Trophoblast cell (in vitro differentiated cells and primary cell): ENCODE data around the gene QSOX1.

Experiments used
- DNase-seq, 2 donors: peaks; one replicate each; pipeline ENCODE4 v3.0.0-alpha.2; 2016
- H2AFZ ChIP-seq: 2 replicates; pipeline ENCODE4 v1.6.1; 2013; ENCODE audit warnings: low read length, moderate library complexity, mild to moderate bottlenecking; ENCODE audit not compliant: insufficient read depth, poor library complexity
- H2AK5ac ChIP-seq: 2 replicates; pipeline ENCODE4 v1.6.1; 2013; ENCODE audit warnings: mild to moderate bottlenecking, low read length
- H2BK120ac ChIP-seq: 2 replicates; pipeline ENCODE4 v1.6.1; 2013; ENCODE audit warnings: low read length, mild to moderate bottlenecking, moderate library complexity; ENCODE audit not compliant: insufficient read depth, poor library complexity
- H2BK12ac ChIP-seq: 2 replicates; pipeline ENCODE4 v1.6.1; 2013; ENCODE audit warnings: mild to moderate bottlenecking, low read length, moderate library complexity
- H2BK5ac ChIP-seq: 2 replicates; pipeline ENCODE4 v1.6.1; 2013; ENCODE audit warnings: low read length, low read depth, moderate library complexity, mild to moderate bottlenecking; ENCODE audit not compliant: poor library complexity
- H3K14ac ChIP-seq: 2 replicates; pipeline ENCODE4 v1.6.1; 2013; ENCODE audit warnings: mild to moderate bottlenecking, low read length
- H3K18ac ChIP-seq: 2 replicates; pipeline ENCODE4 v1.6.1; 2013; ENCODE audit warnings: mild to moderate bottlenecking, low read length
- H3K23ac ChIP-seq: 2 replicates; pipeline ENCODE4 v1.6.1; 2013; ENCODE audit warnings: low read length
- H3K27ac ChIP-seq: 2 replicates; pipeline ENCODE4 v1.5.1; 2013; ENCODE audit warnings: low read depth, mild to moderate bottlenecking, inconsistent platforms, low read length, moderate library complexity
- H3K27me3 ChIP-seq: 2 replicates; pipeline ENCODE4 v1.6.1; 2013; ENCODE audit warnings: inconsistent platforms, mild to moderate bottlenecking, low read length, moderate library complexity; ENCODE audit not compliant: insufficient read depth
- H3K36me3 ChIP-seq, 2 experiments: 1 replicate in 1 of 2; 2 replicates in 1 of 2; pipeline ENCODE4 v1.6.1; 2013; ENCODE audit warnings: low read length in 2 of 2, mild to moderate bottlenecking in 2 of 2, moderate library complexity in 1 of 2; ENCODE audit not compliant: insufficient read depth in 2 of 2, control insufficient read depth in 1 of 2
- H3K4ac ChIP-seq: 2 replicates; pipeline ENCODE4 v1.6.1; 2013; ENCODE audit warnings: low read depth, mild to moderate bottlenecking, low read length, moderate library complexity
- H3K4me1 ChIP-seq, 2 experiments: 1 replicate in 1 of 2; 2 replicates in 1 of 2; pipeline ENCODE4 v1.6.1; 2013; ENCODE audit warnings: low read length in 2 of 2, mild to moderate bottlenecking in 2 of 2, moderate library complexity in 1 of 2; ENCODE audit not compliant: insufficient read depth in 2 of 2, control insufficient read depth in 1 of 2
- H3K4me2 ChIP-seq: 2 replicates; pipeline ENCODE4 v1.6.1; 2013; ENCODE audit warnings: inconsistent platforms, mild to moderate bottlenecking, low read length, moderate library complexity
- H3K4me3 ChIP-seq: 2 replicates; pipeline ENCODE4 v1.5.1; 2013; ENCODE audit warnings: mild to moderate bottlenecking, low read depth, low read length, inconsistent platforms
- H3K79me1 ChIP-seq: one replicate; pipeline ENCODE4 v1.6.1; 2013; ENCODE audit warnings: low read length
- H3K79me2 ChIP-seq: 2 replicates; pipeline ENCODE4 v1.6.1; 2013; ENCODE audit warnings: low read length, mild to moderate bottlenecking; ENCODE audit not compliant: control insufficient read depth, insufficient read depth, poor library complexity
- H3K9ac ChIP-seq: 2 replicates; pipeline ENCODE4 v1.6.1; 2013; ENCODE audit warnings: mild to moderate bottlenecking, low read length
- H3K9me3 ChIP-seq: 2 replicates; pipeline ENCODE4 v1.6.1; 2013; ENCODE audit warnings: low read depth, mild to moderate bottlenecking, control low read depth, inconsistent platforms, low read length; ENCODE audit not compliant: insufficient read depth
- H4K12ac ChIP-seq: 2 replicates; pipeline ENCODE4 v1.6.1; 2013; ENCODE audit warnings: low read depth, mild to moderate bottlenecking, low read length, moderate library complexity
- H4K8ac ChIP-seq: 2 replicates; pipeline ENCODE4 v1.6.1; 2013; ENCODE audit warnings: low read depth, mild to moderate bottlenecking, low read length, moderate library complexity
- H4K91ac ChIP-seq: one replicate; pipeline ENCODE4 v1.6.1; 2013; ENCODE audit warnings: low read depth, mild to moderate bottlenecking, low read length, moderate library complexity
- WGBS: extraction: QIAGEN DNeasy Blood & Tissue Kit; methylation state at CpG from one replicate; pipeline ENCODE4 v1.1.7; 2013; ENCODE audit warnings: missing lambda C conversion rate; ENCODE audit not compliant: insufficient read length, insufficient coverage; ENCODE audit errors: extremely low coverage; 5-methylcytosine and 5-hydroxymethylcytosine counted together

Gene QSOX1

GRCh38 chr1:180185281-180185680 is 30.6 kb downstream of the QSOX1 start:
- H4K91ac ChIP-seq, result no peak overlapping the region
- no CpG with 5 or more reads among the region's 5 CpGs for WGBS
- H3K27me3 ChIP-seq, result no peaks in the 10 kb centered on the region
- H3K36me3 ChIP-seq, result peaks cover 30 to 34% of the 10 kb centered on the region in 2 experiments
- no peaks in the 10 kb centered on the region for H3K9me3 ChIP-seq
- no peaks in the 10 kb centered on the region for H3K79me2 ChIP-seq
- peaks cover 0 to 5% of the 10 kb centered on the region in 2 experiments for H3K4me1 ChIP-seq
- H3K27ac ChIP-seq, result no peak overlapping the region
- no peak overlapping the region for H2AK5ac ChIP-seq
- no peak overlapping the region for H3K4me3 ChIP-seq
- no peak overlapping the region for H2BK12ac ChIP-seq
- H4K8ac ChIP-seq, result no peak overlapping the region
- H3K23ac ChIP-seq, result no peak overlapping the region
- no peak overlapping the region for H2BK5ac ChIP-seq
- DNase-seq, result no peak
- no peak overlapping the region for H3K14ac ChIP-seq
- no peak overlapping the region for H2BK120ac ChIP-seq
- H3K18ac ChIP-seq, result no peak overlapping the region
- no peak overlapping the region for H3K4me2 ChIP-seq
- H3K9ac ChIP-seq, result no peak overlapping the region
- H3K4ac ChIP-seq, result no peak overlapping the region
- no peak overlapping the region for H4K12ac ChIP-seq
- no peak overlapping the region for H2AFZ ChIP-seq
- H3K79me1 ChIP-seq, result no peaks in the 10 kb centered on the region

- Histone ChIP-seq H3K23ac (no peak overlapping the region), H3K9me3 (no peaks in the 10 kb centered on the region), H3K4me3 (no peak overlapping the region), H3K79me1 (no peaks in the 10 kb centered on the region), H3K79me2 (no peaks in the 10 kb centered on the region), H3K4me2 (no peak overlapping the region), H4K8ac (no peak overlapping the region), H2AK5ac (no peak overlapping the region), H4K91ac (no peak overlapping the region), H2BK5ac (no peak overlapping the region), H3K27me3 (no peaks in the 10 kb centered on the region), H4K12ac (no peak overlapping the region), H2AFZ (no peak overlapping the region), H3K4me1 (peaks cover 0 to 5% of the 10 kb centered on the region in 2 experiments), H3K14ac (no peak overlapping the region), H3K36me3 (peaks cover 33 to 37% of the 10 kb centered on the region in 2 experiments), H3K9ac (no peak overlapping the region), H3K27ac (no peak overlapping the region), H2BK12ac (no peak overlapping the region), H2BK120ac (no peak overlapping the region), H3K18ac (no peak overlapping the region), H3K4ac (no peak overlapping the region)
- no peak for DNase-seq
- no CpG with 5 or more reads among the region's 9 CpGs for WGBS
These were observed 31.4 kb downstream of the QSOX1 start for GRCh38 chr1:180185971-180186645.

- Histone ChIP-seq H4K12ac (no peak overlapping the region), H4K91ac (no peak overlapping the region), H3K9ac (no peak overlapping the region), H3K14ac (no peak overlapping the region), H3K23ac (no peak overlapping the region), H2BK120ac (no peak overlapping the region), H3K27ac (no peak overlapping the region), H3K79me1 (no peaks in the 10 kb centered on the region), H3K4me3 (no peak overlapping the region), H2AK5ac (no peak overlapping the region), H3K27me3 (no peaks in the 10 kb centered on the region), H3K4me1 (peaks cover 0 to 5% of the 10 kb centered on the region in 2 experiments), H3K18ac (no peak overlapping the region), H2BK12ac (no peak overlapping the region), H3K4me2 (no peak overlapping the region), H3K9me3 (no peaks in the 10 kb centered on the region), H3K36me3 (peaks cover 38 to 40% of the 10 kb centered on the region in 2 experiments), H4K8ac (no peak overlapping the region), H2AFZ (no peak overlapping the region), H3K79me2 (no peaks in the 10 kb centered on the region), H3K4ac (no peak overlapping the region), H2BK5ac (no peak overlapping the region)
- no CpG with 5 or more reads among the region's 8 CpGs for whole genome bisulfite sequencing
- DNase-seq, result no peak
These were observed 32.2 kb downstream of the QSOX1 start for GRCh38 chr1:180186831-180187230.

GRCh38 chr1:180187626-180188025 is 33.0 kb downstream of the QSOX1 start:
- H3K27ac ChIP-seq, result no peak overlapping the region
- H3K27me3 ChIP-seq, result no peaks in the 10 kb centered on the region
- H3K4me2 ChIP-seq, result no peak overlapping the region
- no peak overlapping the region for H3K18ac ChIP-seq
- H2BK5ac ChIP-seq, result no peak overlapping the region
- no peak overlapping the region for H4K8ac ChIP-seq
- H3K4me1 ChIP-seq, result peaks cover 0 to 5% of the 10 kb centered on the region in 2 experiments
- no peak overlapping the region for H2BK12ac ChIP-seq
- H2AK5ac ChIP-seq, result no peak overlapping the region
- H3K9me3 ChIP-seq, result no peaks in the 10 kb centered on the region
- no peak overlapping the region for H3K4me3 ChIP-seq
- no peak overlapping the region for H4K91ac ChIP-seq
- H2AFZ ChIP-seq, result no peak overlapping the region
- WGBS, result no CpG with 5 or more reads among the region's 5 CpGs
- H4K12ac ChIP-seq, result no peak overlapping the region
- H2BK120ac ChIP-seq, result no peak overlapping the region
- H3K14ac ChIP-seq, result no peak overlapping the region
- peaks cover 33 to 38% of the 10 kb centered on the region in 2 experiments for H3K36me3 ChIP-seq
- no peak overlapping the region for H3K9ac ChIP-seq
- no peak overlapping the region for H3K4ac ChIP-seq
- no peaks in the 10 kb centered on the region for H3K79me1 ChIP-seq
- H3K23ac ChIP-seq, result no peak overlapping the region
- H3K79me2 ChIP-seq, result no peaks in the 10 kb centered on the region
- no peak for DNase-seq
